ENCODE results near the gene GALNT2.

GALNT2 gene

DNA sequence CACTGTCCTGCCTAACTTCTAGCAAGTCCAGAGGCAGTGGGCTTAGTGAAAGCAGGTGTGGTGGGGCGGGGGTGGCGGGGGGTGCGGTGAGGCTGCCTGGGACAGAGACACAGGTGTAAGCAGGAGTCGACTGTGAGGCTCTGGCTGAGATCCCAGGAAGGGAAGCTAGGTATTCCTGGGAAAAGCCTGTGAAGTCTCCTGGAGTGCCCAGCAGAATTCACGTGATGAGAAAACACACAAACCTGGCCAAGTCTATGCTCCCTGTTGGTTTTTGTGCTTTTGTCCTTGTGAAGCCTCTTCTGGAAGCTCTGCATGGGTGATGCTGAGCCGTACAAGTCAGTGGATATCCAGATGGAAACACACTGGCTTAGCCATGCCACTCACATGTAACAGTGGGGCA is 5.3 kb downstream of the GALNT2 start:
- peak overlapping the region in 1 of 2 experiments; percentile 72; a peak in 2 of 4 replicates for H3K4me3 ChIP-seq (ENCODE audit: low read depth in 1 of 2, low read length in 2 of 2)
- H4K20me1 ChIP-seq (ENCODE audit: insufficient read depth, low read length), result peaks cover 97% of the 10 kb centered on the region

DNA sequence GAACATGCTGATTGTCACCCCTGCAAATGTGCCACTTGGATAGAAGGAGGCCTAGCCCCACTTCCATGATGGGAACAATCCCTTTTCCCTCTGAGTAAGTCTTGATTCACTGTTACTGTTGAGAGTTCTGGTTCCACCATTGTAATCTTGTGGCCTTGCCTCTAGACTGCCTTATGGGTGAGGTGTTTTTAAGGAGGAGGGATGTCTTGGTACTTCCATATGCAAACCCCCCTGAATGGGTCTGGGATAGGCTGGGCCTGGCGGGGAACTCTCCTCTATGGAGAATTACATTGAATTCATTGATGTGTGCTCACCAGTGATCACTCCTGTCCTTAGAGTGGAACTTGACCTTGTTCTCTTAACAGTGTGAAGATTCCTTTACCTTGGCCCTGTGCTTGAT is 5.8 kb downstream of the GALNT2 start:
- peaks cover 100% of the 10 kb centered on the region for H3K79me2 ChIP-seq (ENCODE audit: insufficient read depth, low read length)
- DNase-seq (no peak), ATAC-seq (ENCODE audit: insufficient read depth, low read depth) (no peak)
- H3K27ac ChIP-seq (ENCODE audit: low read length), result peak overlapping the region; percentile 92
- H2AFZ ChIP-seq (ENCODE audit: low read depth, low read length), result no peak overlapping the region
- H3K36me3 ChIP-seq (ENCODE audit: insufficient read depth, low read length), result peaks cover 68% of the 10 kb centered on the region
- H3K9me3 ChIP-seq (ENCODE audit: insufficient read depth, low read length, severe bottlenecking), result no peaks in the 10 kb centered on the region
- H3K4me1 ChIP-seq (ENCODE audit: insufficient read depth, low read length), result peaks cover 90% of the 10 kb centered on the region
- H3K4me2 ChIP-seq (ENCODE audit: insufficient read depth, low read length), result peak overlapping the region; percentile 84
- no peak overlapping the region; the same call in 1 of the 2 replicates for H3K9ac ChIP-seq (ENCODE audit: low read depth, low read length)
- TF ChIP-seq CTCF (IDR thresholded peaks at IDR 0.05; ENCODE audit: borderline replicate concordance, extremely low read depth, low read length, poor library complexity, severe bottlenecking) (no peak), EZH2 (IDR thresholded peaks at IDR 0.05; ENCODE audit: borderline replicate concordance, low read depth, low read length, severe bottlenecking) (no peak)
- H3K4me3 ChIP-seq (ENCODE audit: low read depth in 1 of 2, low read length in 2 of 2), result peak overlapping the region in 1 of 2 experiments; percentile 72; a peak in 2 of 4 replicates
- peaks cover 97% of the 10 kb centered on the region for H4K20me1 ChIP-seq (ENCODE audit: insufficient read depth, low read length)
- no peaks in the 10 kb centered on the region for H3K27me3 ChIP-seq (ENCODE audit: insufficient read depth, low read length, poor library complexity)

More for the DNA sequence above, 5.3 kb downstream of the GALNT2 start:
- H3K4me2 ChIP-seq (ENCODE audit: insufficient read depth, low read length), result peak overlapping the region; percentile 84
- no peaks in the 10 kb centered on the region for H3K27me3 ChIP-seq (ENCODE audit: insufficient read depth, low read length, poor library complexity)
- peaks cover 84% of the 10 kb centered on the region for H3K4me1 ChIP-seq (ENCODE audit: insufficient read depth, low read length)
- no peak overlapping the region for H2AFZ ChIP-seq (ENCODE audit: low read depth, low read length)
- H3K79me2 ChIP-seq (ENCODE audit: insufficient read depth, low read length), result peaks cover 100% of the 10 kb centered on the region
- H3K27ac ChIP-seq (ENCODE audit: low read length), result peak overlapping the region; percentile 92
- DNase-seq (no peak), ATAC-seq (ENCODE audit: insufficient read depth, low read depth) (no peak)
- 0 out of 2 replicates have a peak overlapping the region, but pooled peaks have one; percentile 93 for H3K9ac ChIP-seq (ENCODE audit: low read depth, low read length)
- H3K9me3 ChIP-seq (ENCODE audit: insufficient read depth, low read length, severe bottlenecking), result no peaks in the 10 kb centered on the region
- TF ChIP-seq CTCF (IDR thresholded peaks at IDR 0.05; ENCODE audit: borderline replicate concordance, extremely low read depth, low read length, poor library complexity, severe bottlenecking), result no peak
- TF ChIP-seq EZH2 (IDR thresholded peaks at IDR 0.05; ENCODE audit: borderline replicate concordance, low read depth, low read length, severe bottlenecking), result no peak
- peaks cover 68% of the 10 kb centered on the region for H3K36me3 ChIP-seq (ENCODE audit: insufficient read depth, low read length)

DNA sequence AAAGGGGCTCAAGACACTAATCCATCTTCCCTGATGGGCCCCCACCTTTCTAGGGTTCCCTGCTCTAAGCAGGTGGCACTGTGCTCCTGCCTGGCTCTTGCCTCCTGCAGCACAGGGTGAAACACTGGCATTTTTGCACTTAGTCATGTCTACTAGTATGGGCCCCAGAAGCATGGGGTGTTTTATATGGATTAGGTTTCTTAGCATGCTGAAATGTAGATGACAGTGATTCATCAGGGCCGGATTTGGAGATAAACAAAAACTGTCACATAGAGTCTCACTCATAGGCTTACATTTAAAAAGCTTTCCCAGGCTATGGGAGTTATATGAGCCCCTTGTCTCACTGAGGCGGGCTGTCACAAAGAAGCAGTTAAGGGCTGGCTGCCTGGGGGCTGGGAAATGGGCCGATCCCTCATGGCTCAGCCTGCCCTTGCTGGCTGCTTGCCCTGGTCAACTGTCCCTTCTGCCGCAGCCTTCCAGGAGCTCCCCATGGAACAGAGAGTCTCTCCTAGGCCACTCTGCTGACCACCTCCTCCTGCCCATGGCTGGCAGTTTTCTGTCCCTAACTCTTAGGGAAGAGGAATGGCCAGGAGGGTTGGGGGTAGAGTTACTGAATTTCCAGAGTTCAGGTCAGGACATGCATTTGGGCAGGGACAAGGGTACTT is 6.5 kb downstream of the GALNT2 start:
- Histone ChIP-seq H3K9me3 (ENCODE audit: insufficient read depth, low read length, severe bottlenecking) (no peaks in the 10 kb centered on the region), H3K4me2 (ENCODE audit: insufficient read depth, low read length) (peak overlapping the region; percentile 84), H4K20me1 (ENCODE audit: insufficient read depth, low read length) (peaks cover 95% of the 10 kb centered on the region), H3K9ac (ENCODE audit: low read depth, low read length) (peak overlapping the region; percentile 47), H3K4me1 (ENCODE audit: insufficient read depth, low read length) (peaks cover 95% of the 10 kb centered on the region), H3K79me2 (ENCODE audit: insufficient read depth, low read length) (peaks cover 100% of the 10 kb centered on the region), H3K4me3 (ENCODE audit: low read depth in 1 of 2, low read length in 2 of 2) (peak overlapping the region in 1 of 2 experiments; percentile 72; a peak in 2 of 4 replicates), H3K27ac (ENCODE audit: low read length) (peak overlapping the region; percentile 92), H3K27me3 (ENCODE audit: insufficient read depth, low read length, poor library complexity) (no peaks in the 10 kb centered on the region), H3K36me3 (ENCODE audit: insufficient read depth, low read length) (peaks cover 67% of the 10 kb centered on the region), H2AFZ (ENCODE audit: low read depth, low read length) (no peak overlapping the region)
- DNase-seq, result no peak
- TF ChIP-seq CTCF (IDR thresholded peaks at IDR 0.05; ENCODE audit: borderline replicate concordance, extremely low read depth, low read length, poor library complexity, severe bottlenecking) (no peak), EZH2 (IDR thresholded peaks at IDR 0.05; ENCODE audit: borderline replicate concordance, low read depth, low read length, severe bottlenecking) (no peak)
- ATAC-seq (ENCODE audit: insufficient read depth, low read depth), result no peak

Measured in DND-41 (cell line).